Astrocyte of the spinal cord (primary cell): ENCODE results near the gene PARP9.

Experiments
- DNase-seq: peaks from one replicate; pipeline ENCODE4 v3.0.0; 2011; ENCODE audit warnings: low read depth, low spot score
- H3K4me3 ChIP-seq: 2 replicates; pipeline ENCODE4 v1.5.1; 2011; ENCODE audit warnings: low read depth, mild to moderate bottlenecking, low read length, moderate library complexity
- in situ Hi-C: cut with HindIII; loops from 2 replicates; pipeline ENCODE4 v1.10.0; 2017; ENCODE audit warnings: low sequenced_read_pairs
- TF ChIP-seq, protein P1 (sequence below): IDR thresholded peaks from 2 replicates; pipeline ENCODE4 v1.5.1; 2012; ENCODE audit warnings: low read depth, mild to moderate bottlenecking, low read length, inconsistent platforms

PARP9 gene

DNA sequence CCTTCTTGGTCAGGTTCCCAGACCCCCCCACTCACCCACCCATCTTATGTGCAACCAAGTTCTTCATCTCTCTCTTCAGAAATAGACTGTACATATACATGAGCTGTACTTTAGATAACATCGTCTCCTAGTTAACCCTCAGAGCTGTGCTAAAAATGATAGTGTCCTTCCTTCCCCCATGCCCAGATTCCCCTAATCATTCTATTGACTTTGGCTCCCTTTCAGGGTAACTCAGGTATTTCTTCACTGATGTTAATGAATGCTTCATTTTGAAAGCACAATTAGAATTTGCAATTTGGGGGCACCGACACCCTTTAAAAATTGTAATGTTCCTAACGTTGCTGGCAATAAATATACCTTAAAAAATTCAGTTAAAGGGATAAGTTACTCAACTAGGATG lies 10.9 kb downstream of the PARP9 start:
- no peak for DNase-seq
- no peak overlapping the region for H3K4me3 ChIP-seq
- in situ Hi-C loops, result no loop called here
- TF ChIP-seq, protein P1, sequence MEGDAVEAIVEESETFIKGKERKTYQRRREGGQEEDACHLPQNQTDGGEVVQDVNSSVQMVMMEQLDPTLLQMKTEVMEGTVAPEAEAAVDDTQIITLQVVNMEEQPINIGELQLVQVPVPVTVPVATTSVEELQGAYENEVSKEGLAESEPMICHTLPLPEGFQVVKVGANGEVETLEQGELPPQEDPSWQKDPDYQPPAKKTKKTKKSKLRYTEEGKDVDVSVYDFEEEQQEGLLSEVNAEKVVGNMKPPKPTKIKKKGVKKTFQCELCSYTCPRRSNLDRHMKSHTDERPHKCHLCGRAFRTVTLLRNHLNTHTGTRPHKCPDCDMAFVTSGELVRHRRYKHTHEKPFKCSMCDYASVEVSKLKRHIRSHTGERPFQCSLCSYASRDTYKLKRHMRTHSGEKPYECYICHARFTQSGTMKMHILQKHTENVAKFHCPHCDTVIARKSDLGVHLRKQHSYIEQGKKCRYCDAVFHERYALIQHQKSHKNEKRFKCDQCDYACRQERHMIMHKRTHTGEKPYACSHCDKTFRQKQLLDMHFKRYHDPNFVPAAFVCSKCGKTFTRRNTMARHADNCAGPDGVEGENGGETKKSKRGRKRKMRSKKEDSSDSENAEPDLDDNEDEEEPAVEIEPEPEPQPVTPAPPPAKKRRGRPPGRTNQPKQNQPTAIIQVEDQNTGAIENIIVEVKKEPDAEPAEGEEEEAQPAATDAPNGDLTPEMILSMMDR, result no peak

DNA sequence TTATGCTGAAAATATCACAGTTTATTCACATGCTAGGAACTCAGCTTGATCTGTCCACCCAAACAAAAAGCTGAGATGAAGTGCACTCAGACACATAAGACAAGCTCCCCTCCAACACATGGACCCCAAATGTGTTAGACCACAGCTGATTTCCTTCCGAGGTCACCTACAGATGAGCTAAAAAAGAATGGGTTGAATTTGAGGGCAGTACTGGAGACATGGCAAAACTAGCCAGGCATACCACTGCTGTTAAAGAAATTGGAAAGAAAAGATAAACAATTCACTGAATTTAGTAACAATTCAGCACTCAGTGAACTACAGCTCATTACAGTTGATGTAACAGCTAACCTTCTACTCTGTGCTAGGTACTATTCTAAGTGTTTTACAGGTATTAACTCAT lies 15.5 kb downstream of the PARP9 start:
- TF ChIP-seq, protein P1, result no peak
- DNase-seq, result no peak
- in situ Hi-C loops, result no loop called here
- H3K4me3 ChIP-seq, result no peak overlapping the region

DNA sequence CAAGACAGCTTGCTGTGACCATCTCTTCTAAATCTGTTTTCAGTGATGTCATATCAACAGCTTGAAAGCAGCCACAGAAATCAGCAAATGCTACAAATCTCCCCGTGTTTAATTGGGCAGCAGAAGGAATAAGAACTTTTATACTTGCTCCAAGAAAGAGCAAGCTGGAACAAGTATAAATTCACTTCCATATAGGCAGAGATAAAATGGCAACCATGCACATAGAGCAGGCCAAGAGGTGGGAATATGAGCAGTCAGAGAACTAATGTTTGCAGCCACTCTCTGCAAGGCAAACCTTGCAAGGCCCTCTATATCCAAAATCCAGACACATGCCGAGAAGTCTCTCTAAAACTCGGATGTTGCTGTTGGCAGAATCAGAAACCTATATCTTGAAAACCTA lies 16.0 kb downstream of the PARP9 start:
- TF ChIP-seq, protein P1, result no peak
- in situ Hi-C loops, result no loop called here
- no peak for DNase-seq
- no peak overlapping the region for H3K4me3 ChIP-seq

DNA sequence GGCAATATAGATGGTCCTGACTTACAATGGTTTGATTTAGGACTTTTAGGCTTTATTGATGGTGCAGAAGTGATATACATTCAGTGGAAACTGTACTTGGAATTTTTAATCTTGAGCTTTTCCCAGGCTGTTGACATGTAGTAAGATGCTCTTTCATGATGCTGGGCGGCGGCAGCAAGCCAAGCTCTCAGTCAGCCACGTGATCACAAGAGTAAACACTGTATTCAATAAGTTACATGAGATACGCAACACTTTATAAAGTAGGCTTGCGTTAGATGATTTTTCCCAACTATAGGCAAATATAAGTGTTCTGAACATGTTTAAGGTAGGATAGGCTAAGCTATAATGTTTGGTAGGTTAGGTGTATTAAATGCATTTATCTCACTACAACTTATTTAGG lies 17.9 kb downstream of the PARP9 start:
- no peak for DNase-seq
- TF ChIP-seq, protein P1, result no peak
- in situ Hi-C loops, result no loop called here
- H3K4me3 ChIP-seq, result no peak overlapping the region

DNA sequence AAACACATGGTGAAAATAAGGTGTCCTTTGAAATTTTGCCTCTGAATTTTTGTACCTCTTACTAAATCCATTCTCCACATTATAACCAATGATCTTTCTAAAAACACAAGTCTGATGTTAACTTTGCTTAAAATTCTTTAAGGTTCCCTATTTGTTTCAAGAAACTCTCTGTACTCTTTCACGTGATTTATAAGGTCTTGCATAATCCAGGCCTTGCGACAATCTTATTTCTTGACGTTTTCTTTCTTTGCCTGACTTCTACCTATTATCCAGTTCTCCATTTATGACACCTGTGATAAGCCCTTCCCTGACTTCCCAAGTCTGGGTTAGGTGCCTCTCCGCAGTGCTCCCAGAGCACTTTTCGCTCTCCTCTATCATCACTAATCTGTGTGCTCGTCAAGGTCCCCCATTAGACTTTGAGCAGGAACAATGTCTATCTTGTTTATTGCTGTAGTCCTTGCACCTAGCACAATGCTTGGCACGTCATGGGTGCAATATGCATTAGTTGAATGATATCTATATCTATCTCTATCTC lies 25.1 kb downstream of the PARP9 start:
- no peak for DNase-seq
- TF ChIP-seq, protein P1, result no peak
- in situ Hi-C loops, result no loop called here
- H3K4me3 ChIP-seq, result no peak overlapping the region

DNA sequence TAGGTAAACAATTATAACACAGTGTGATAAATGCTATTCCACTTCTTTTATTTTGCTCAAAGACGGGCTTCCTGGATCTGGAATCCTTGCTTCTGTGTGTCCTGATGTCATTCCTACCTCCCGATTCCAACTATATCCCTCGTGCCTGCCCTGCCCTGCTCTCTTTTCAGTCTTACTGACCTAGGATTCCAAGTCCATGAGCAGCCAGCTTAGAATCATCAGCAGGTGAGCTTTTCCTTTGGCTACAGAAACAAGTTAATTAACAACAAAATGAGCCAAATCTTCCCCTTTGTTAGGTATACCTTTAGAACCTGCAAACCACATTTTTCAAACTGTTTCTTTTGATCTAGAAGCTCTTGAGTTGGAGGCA lies 27.5 kb downstream of the PARP9 start:
- TF ChIP-seq, protein P1, result no peak
- no peak overlapping the region for H3K4me3 ChIP-seq
- in situ Hi-C loops, result no loop called here
- DNase-seq, result no peak
